ENCODE results near the gene TMEM115.
"Not testable (repeated sequence)": the region's sequence is repeated elsewhere in the genome, so short reads cannot be mapped to it uniquely, and the experiment has no call there.

The TMEM115 gene

GRCh38 chr3:50314342-50314741 lies 45.0 kb downstream of the TMEM115 start:
- DNase-seq = no peak

GRCh38 chr3:50312041-50312440 lies 47.3 kb downstream of the TMEM115 start:
- DNase-seq = not testable (repeated sequence)
